Measurements from ENCODE around the gene TRAPPC3.

DNA sequence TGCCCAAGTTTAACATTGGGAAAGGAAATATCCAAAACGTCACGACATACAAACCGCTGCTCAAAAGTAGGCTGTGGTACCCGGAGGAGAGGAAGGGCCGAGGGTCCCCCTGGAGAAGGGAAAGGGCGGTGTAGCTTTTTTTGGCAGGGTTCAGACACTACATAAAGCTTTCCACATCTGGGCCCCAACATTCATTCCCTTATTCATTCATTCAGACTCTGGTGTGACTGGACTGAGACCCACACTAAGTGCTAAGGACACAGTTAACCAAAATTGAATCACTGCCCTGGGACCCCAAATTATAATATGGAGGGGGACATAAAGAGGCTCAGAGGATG is 14.0 kb downstream of the TRAPPC3 start:
- TF ChIP-seq, protein P1, sequence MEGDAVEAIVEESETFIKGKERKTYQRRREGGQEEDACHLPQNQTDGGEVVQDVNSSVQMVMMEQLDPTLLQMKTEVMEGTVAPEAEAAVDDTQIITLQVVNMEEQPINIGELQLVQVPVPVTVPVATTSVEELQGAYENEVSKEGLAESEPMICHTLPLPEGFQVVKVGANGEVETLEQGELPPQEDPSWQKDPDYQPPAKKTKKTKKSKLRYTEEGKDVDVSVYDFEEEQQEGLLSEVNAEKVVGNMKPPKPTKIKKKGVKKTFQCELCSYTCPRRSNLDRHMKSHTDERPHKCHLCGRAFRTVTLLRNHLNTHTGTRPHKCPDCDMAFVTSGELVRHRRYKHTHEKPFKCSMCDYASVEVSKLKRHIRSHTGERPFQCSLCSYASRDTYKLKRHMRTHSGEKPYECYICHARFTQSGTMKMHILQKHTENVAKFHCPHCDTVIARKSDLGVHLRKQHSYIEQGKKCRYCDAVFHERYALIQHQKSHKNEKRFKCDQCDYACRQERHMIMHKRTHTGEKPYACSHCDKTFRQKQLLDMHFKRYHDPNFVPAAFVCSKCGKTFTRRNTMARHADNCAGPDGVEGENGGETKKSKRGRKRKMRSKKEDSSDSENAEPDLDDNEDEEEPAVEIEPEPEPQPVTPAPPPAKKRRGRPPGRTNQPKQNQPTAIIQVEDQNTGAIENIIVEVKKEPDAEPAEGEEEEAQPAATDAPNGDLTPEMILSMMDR (IDR thresholded peaks at IDR 0.05 in 2 of 3, conservative IDR thresholded peaks at IDR 0.05 in 1 of 3; ENCODE audit: borderline replicate concordance in 1 of 3, insufficient read depth in 1 of 3, low read depth in 2 of 3, low read length in 2 of 3), result no peak
- TF ChIP-seq EGR1 (IDR thresholded peaks at IDR 0.05; ENCODE audit: low read depth), result no peak
- TF ChIP-seq EZH2 (IDR thresholded peaks at IDR 0.05), result no peak
